Measurements from ENCODE around the gene UBE2J1.

GRCh38 chr6:89311853-89312531 lies 40.5 kb downstream of the UBE2J1 start:
- TF ChIP-seq EZH2 (IDR thresholded peaks at IDR 0.05; ENCODE audit: borderline replicate concordance, low read length), result no peak
- peak; percentile 89 for TF ChIP-seq CTCF (IDR thresholded peaks at IDR 0.05; ENCODE audit: low read length)
